HG03039 (cell line): ENCODE measurements around the gene RBPJ.
"Not testable (repeated sequence)": the region's sequence is repeated elsewhere in the genome, so short reads cannot be mapped to it uniquely, and the experiment has no call there.

Source experiments
- ATAC-seq: cut with Tn5 transposase; IDR thresholded peaks from one replicate; pipeline ENCODE4 v1.9.1; 2021; ENCODE audit warnings: mild to moderate bottlenecking, moderate library complexity; ENCODE audit not compliant: unreplicated experiment

RBPJ gene

DNA sequence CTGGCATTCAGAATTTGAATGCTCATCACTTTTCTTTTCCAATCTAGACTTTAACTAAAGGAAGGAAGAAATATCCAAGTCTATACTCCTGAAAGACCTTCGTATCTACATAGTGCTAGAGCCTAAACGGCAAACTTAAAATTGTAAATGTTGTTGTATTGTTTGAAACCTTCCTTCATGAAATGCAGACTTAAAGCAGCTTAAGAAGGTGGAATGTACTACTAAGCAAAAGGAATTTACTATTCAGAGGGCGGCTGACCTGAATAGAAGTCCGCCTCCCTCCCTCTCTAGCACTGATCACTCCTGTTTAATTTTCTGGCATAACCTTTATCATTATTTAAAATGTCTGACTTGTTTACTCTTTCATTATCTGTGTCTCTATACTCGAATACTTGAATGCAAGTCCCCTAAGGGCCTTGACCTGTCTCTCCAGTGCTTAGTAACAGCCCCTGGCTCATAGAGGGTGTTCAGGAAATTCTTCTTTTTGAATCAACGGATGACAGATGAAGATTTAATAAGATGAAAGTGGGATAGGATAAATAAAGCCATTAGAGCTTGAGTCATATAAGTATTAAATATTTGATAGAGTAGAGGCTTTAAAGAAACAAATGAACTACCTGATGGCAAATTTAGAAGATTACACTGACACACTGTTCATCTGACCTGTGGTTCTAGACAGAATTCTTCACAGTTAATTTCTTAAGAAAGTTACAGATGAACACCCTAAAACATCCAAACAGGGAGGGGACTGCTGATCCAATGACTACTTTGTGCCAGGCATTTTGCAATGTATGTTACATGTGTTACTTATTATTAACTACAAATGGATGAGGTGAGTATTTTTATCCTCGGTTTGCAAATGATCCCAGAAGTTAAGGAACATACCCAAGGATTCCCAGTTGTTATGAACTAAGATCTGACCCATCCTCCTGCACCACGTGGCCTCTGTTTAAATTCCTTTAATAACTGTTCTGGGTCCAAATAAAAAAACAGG, 20.2 kb upstream of the RBPJ start:
- ATAC-seq, result no peak

DNA sequence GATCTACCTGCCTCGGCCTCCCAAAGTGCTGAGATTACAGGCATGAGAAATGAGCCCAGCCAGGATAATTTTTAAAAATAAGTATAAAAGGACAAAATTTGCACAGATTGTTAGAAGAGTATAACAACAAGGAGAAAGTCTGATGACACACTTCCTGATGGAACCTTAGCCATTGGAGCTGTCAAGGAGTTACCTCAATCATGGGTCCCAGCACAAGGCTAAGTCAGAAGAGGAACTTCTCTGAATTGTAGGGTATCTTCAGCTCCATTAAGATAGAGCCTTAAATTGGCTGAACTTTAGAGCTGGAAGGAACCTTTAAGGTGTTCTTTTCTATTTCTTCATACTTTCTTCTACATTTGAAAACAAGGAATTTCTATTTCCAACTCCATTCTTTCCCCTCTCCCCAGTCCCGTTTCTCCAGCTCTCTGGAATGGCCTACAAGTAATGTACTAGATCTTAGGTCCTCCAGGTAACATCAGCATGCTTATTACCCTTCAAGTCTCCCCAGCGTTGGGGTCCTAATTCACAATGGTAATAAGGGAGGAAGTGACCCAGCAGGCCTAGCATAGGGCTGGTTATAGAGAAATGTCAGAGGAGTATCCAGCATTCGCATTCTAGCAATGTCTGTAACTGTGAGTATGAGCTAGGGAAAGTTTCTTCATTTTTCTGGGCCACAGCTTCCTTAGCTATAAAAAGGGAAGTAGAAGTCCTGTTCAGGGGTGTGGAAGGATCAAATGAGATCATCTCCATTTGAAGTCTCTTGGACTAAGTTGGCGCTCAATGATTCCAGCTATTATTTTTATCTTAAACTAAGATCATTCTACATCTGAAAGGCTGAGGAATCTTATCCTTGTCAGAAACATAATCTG, 18.5 kb upstream of the RBPJ start:
- no peak for ATAC-seq

DNA sequence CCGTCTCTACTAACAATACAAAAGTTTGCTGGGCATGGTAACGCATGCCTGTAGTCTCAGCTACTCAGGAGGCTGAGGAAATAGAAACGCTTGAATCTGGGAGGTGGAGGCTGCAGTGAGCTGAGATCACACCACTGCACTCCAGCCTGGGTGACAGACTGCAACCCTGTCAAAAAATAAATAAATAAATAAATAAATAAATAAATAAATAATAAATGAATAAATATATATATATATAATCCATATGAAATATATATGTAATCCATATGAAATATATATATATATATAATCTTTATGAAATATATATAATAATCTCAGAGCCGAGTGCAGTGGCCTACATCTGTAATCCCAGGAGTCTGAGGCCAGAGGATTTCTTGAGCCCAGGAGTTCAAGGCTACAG, 17.8 kb upstream of the RBPJ start:
- no peak for ATAC-seq

DNA sequence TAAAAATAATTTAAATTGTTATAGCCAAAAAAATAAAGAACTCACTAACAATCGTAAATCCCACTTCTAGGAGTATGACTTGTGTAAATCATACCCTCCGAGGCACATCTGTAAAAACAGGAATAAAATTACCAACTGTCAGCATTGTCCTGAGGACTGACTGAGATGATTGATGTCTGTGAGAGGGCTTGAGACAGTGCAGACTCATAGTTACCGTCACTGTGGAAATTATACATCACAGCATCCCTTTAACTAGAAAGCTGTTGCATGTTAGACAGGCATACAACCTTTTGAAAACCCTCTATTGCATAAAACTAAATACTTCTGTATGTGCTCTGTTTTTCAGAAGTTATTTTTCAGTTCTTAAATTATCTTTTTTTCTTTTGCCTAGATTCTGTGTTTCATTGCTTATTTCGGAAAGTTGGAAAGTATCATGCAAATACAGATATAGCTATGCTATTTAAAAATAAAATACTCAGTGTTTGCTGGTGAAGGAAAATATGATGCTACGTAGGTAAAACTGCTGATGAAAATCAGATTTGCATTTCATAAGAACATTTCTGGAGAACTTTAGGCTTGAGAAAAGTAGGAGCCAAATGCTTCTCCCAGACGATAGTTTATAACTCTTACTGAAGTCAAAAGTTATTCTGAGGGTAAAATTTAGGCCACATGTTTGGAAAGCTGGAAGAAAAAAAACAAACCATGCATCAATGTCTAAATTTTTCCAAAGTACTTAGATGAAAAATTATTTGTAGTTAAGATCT, 13.6 kb upstream of the RBPJ start:
- ATAC-seq, result no peak

DNA sequence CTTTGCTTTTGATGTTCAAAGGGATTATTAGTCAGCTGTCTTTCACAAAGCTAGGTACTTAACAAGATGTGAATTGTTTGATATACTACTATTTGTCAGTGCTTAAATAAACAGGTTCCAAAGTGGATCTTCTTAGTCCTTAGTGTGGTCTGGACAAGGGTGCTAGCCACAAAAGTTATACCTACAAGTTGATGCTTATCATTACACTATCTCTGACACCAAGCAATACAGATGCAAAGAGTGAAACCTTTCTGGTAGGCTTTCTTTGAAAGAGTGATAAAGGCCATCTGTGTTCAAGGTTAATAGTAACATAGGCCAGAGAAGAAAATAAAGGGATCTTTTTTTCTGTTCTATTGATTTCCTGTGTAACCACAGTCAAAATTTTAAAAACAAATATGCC, 12.2 kb upstream of the RBPJ start:
- ATAC-seq, result no peak

DNA sequence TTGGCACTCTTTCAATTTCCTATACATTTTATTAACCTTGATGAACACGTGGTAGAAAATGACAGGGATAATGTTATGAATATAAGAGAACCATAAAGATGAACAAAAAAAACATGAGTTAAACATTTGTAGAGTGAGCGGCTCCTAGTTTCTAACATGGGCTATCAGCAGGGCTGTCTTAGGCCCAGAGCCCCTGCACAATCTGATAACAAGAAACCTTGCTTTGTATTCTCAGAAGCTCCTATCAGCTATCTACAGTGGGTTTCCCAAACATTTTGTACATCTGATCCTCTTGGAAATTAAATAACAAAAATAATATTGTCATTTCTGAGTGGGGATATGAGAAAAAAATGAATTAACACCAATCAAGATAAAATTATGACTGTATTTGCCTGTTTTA, 10.6 kb upstream of the RBPJ start:
- no peak for ATAC-seq

DNA sequence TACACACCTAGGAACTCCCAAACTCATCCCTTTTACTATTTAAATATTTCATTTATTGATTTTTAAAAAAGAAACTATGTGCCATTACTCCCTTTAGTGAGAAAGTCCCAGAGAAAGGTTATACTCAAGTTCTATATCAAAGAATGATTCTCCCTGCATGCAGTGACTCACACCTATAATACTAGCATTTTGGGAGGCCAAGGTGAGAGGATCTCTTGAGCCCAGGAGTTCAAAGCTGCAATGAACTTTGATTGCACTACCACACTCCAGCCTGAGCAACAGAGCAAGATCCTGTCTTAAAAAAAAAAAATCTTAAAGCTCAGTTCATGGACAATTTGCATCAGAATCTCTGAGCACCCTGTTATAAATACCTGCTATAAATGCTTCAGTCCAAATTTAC, 9.2 kb upstream of the RBPJ start:
- ATAC-seq, result no peak

DNA sequence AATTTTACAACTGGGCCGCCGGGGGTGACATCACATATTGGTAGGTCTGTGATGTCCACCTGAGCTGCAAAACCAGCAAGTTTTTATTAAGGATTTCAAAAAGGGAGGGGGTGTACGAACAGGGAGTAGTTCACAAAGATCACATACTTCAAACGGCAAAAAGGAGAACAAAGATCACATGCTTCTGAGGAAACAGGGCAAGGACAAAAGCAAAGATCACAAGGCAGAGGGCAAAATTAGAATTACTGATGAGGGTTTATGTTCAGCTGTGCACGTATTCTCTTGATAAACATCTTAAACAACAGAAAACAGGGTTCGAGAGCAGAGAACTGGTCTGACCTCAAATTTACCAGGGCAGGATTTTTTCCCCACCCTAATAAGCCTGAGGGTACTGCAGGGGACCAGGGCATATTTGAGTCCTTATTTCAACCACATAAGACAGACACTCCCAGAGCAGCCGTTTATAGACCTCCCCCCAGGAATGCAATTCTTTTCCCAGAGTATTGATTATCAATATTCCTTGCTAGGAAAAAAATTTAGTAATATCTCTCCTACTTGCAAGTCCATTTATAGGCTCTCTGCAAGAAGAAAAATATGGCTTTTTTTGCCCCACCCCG, 5.4 kb upstream of the RBPJ start:
- ATAC-seq, result not testable (repeated sequence)

DNA sequence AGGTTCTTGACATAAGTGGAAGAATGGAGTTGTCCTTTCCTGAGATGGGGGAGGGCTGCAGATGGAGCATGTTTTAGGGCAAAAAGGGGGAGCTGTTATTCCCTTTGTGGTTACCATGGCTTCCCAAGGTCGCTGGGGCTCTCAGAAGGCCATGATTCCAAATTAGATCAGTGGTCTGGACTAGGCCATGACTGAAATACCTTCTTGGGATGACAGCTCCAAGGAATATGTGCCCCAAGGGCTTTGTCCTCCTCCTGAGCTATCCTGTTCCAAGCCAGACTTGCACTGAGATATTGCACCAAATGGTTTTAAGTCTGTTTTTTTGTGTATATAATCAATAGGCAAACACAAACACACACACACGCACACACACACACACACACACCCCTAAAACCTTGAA, 3.0 kb upstream of the RBPJ start:
- no peak for ATAC-seq

DNA sequence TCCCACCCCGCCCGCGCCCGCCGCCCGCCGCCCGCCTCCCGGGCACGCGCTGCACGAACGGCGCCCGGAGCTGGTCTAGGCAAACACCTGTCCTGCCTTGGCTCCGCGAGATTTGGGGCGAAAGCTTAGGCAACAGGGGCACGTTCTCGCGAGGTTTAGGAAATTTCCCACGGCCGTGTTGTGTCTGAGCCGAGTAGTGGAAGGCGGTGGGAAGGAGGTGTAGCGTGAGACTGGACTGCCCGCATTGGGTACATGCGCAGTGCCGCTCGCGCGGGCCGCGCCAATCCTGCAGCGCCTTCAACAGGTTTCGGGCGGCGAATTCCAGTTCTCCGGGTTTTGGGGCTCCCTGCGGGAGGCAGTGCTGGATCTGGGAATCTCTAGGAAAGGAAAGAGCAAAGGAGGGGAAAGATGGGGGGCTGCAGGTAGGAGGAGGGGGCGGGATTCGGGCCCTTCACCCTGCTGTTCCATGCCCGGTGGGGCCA, 1.3 kb upstream of the RBPJ start:
- peak; percentile 70 for ATAC-seq

DNA sequence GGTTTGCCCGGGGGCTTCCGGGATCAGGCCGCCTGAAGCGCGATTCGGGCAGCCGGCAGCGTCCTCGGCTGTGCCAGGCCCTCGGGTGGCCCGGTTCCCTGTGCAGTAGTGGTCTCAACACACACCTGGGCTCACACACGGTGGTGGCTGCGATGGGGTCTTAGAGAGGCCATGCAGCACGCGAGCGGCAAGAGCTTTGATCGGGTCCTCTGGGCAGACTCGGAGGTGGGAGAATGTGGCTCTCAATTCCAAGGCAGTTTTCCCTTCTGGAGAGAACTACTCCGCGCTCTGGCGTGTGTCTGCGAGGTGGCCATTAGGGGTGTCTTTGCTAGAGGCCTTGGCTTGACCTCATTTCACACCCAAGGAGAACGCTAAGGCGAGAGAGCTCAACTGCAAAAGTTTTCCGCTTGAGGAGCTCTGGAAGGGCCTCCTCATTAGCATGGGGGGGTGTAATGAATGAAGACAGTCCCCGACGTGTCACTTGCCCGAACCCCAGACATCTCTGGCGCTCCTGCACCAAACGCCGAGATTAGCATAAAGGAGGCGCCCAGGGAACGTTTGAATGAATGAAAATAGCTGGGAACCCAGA, 771 bp upstream of the RBPJ start:
- ATAC-seq, result peak; percentile 16

DNA sequence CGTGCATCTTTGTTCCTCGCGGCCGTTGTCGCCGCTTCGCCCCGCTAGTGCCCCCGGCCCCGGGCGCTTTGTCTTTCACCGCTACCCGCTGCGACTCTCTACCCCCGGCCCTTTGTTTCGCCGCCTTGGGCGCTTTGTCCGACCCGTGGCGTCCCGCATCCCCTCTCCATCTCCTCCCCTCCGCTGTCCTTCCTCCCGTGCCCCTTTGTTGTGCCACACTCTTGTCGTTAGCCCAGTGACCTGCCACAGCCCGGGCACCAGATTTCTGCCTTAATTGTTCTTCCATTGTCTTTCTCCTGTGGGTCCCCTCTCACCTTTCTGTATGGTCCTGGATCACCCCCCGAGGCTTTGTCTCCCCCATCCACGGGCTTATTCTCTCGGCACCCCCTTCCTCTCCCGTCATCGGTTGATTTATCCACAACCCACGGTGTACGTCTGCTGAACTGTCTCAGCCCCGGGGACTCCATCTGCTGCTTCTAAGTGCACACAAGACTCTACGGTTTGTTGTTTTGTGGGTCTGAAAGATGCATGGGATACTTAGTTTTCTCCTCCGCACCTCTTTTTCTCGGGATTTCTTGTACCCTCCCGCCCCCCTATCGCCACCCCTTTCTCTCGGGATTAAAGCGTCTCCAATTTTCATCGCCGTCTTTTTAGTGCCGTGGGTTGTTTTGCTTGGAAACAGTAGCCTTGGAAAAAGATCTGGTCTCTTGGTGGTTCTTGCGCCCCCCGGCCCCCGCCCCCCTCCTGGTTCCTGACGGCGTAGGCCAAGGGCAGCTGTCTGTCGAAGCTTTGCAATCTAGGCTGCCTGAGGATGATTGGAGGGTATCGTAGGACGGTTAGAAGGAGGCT, 783 bp downstream of the RBPJ start:
- ATAC-seq, result no peak

DNA sequence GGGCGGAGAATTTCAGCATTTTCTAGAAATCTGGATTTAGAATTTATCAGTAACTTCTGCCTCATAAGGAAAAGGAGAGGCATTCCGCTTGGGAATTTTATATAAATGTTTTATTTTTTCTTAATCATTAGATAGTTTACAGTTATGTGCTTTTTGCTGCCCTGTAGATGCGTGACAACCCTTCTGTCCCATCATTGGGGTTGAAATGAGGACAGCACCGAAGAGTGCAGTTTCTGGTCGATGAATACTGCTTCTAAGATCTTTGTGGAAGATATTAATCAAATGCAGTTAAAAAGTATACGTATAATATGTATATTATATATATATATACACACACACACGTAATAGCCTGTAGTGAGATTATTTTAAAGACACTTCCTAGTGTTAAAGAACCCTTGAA, 1.5 kb downstream of the RBPJ start:
- ATAC-seq, result no peak

DNA sequence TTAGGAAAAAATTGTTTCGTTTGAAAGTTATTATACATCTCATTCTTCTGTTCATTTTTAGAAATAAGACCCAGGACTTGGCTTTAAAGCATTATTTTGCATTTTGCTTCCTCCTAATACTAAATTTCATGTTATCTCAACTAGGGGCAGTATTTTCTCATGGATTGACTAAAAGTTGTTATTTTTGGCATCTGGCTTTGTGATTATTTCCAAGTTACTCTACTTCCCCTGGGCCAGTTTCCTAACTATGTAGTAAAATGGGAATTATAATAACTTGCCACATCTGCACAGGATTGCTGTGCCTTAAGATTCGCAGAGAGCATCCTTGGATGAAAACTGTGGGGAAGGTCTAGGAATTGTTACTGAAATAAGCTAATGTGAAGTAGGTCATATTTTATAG, 3.0 kb downstream of the RBPJ start:
- ATAC-seq, result no peak

DNA sequence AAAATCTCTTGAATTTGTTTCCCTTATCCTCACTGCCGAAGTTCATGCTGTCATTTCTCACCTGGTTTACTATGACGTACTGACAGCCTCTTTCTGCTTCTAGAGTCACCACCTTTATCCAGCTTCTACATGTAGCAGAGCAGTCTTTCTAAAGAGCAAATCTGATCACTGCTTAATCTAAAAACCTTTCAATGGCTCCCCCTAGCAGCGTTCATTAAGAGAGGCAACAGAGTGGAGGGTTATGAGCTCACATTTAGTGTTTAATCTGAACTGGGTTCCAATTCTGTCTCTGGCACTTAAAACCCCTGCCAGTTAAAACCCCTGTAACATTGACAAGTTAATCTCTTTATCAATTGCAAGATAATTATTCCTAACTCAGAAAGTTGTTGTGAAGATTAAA, 4.4 kb downstream of the RBPJ start:
- no peak for ATAC-seq

DNA sequence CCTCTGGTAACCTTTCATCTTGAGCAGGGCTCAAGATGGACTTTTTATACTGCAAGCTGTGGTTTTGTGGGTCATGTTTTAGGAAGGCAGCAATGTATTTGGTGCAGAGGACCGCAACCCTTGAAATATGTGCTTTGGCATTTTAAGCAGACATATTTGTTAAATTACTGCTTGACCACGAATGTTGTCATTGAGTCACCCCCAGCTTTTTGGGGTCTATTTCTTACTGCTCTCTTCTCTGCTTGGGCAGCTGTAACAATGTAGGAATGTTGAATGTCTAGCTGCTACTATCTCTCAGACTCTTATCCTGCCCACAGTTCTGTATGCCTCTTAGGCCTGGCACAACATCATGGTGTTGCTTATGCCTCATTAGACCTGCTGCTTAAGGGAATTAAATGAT, 6.0 kb downstream of the RBPJ start:
- no peak for ATAC-seq

DNA sequence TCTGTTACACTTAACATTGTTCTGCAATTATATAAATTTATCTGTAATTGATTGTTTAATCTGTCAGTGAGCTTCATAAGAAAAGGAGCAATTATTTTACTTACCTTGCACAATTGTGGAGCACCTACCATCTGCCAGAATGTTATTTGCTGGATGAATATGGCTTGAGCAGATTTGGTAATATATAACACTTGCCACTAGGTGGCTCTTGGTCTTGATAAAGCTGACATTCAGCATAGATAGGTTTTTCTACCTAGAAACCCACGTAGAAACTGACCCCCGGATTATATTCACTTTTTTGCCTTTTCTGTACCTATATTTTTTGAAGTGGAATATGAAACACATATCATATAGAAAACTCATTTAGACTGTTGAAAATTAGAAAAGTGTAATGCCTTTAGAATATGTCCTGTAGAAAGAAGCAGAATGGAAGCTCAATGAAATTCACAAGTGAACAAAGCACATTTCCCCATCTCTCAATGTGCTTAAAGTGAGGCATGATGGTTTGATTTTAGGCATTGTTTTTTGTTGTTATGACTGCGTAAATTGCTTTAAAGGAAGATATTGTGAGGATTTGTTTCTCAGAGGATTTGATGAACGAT, 9.5 kb downstream of the RBPJ start:
- peak; percentile 73 for ATAC-seq

DNA sequence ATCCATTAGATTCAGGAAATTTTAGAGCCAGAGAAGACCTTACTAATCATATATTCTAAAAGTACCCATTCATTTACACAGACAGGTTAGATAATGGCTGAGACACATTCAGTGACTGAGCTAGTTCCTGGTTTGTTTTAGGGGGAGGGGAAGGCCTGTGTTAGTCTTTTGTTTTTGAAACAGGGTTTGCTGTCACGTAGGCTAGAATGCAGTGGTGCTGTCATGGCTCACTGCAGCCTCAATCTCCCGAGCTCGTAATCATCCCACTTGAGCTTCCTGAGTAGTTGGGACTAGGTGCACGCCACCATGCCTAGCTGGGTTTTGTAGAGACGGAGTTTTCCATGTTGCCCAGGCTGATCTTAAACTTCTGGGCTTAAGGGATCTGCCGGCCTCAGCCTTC, 10.1 kb downstream of the RBPJ start:
- no peak for ATAC-seq
